Neural progenitor cell (in vitro differentiated cells): ENCODE measurements around the gene TYW5. TPM values are rescaled to one million over a fixed set of nuclear protein-coding genes. Genes with fewer than 3 reads are reported as not detected.

Experiments
- DNase-seq: peaks from one replicate; pipeline ENCODE4 v3.0.0-alpha.2; 2016; ENCODE audit warnings: low spot score
- H2AFZ ChIP-seq: fragments of 200-600 bp; sonication (generic); replicated peaks from 2 replicates; pipeline ENCODE4 v1.6.1; 2016; ENCODE audit warnings: antibody characterized with exemption
- H3F3A ChIP-seq: fragments of 200-600 bp; sonication (generic); 2 replicates; pipeline ENCODE4 v1.6.1; 2016; ENCODE audit warnings: antibody characterized with exemption, low read depth
- H3K27ac ChIP-seq: fragments of 200-600 bp; sonication (generic); 2 replicates; pipeline ENCODE4 v1.5.1; 2016; ENCODE audit warnings: mild to moderate bottlenecking
- H3K27me3 ChIP-seq: fragments of 200-600 bp; sonication (generic); 2 replicates; pipeline ENCODE4 v1.6.1; 2016; ENCODE audit warnings: mild to moderate bottlenecking, moderate library complexity
- H3K36me3 ChIP-seq: fragments of 200-600 bp; sonication (generic); 2 replicates; pipeline ENCODE4 v1.5.1; 2016
- H3K4me1 ChIP-seq: fragments of 200-600 bp; sonication (generic); 2 replicates; pipeline ENCODE4 v1.6.1; 2016; ENCODE audit warnings: mixed run types
- H3K4me2 ChIP-seq: fragments of 200-600 bp; sonication (generic); 2 replicates; pipeline ENCODE4 v1.6.1; 2016
- H3K4me3 ChIP-seq: fragments of 200-600 bp; sonication (generic); 2 replicates; pipeline ENCODE4 v1.5.1; 2016
- H3K79me2 ChIP-seq: fragments of 200-600 bp; sonication (generic); 2 replicates; pipeline ENCODE4 v1.6.1; 2016; ENCODE audit warnings: low read depth
- H3K9ac ChIP-seq: fragments of 200-600 bp; sonication (generic); 2 replicates; pipeline ENCODE4 v1.6.1; 2016
- H3K9me3 ChIP-seq: fragments of 200-600 bp; sonication (generic); 2 replicates; pipeline ENCODE4 v1.5.1; 2016; ENCODE audit warnings: low read depth
- H4K20me1 ChIP-seq: fragments of 200-600 bp; sonication (generic); 2 replicates; pipeline ENCODE4 v1.6.1; 2016; ENCODE audit warnings: low read depth
- H3K27ac Mint-ChIP-seq: 3 replicates; pipeline ENCODE4 v1.8.0; 2021; ENCODE audit warnings: mixed read lengths
- H3K27me3 Mint-ChIP-seq: 2 replicates; pipeline ENCODE4 v1.8.0; 2022; ENCODE audit warnings: low read depth, mild to moderate bottlenecking, inconsistent platforms, moderate library complexity, mixed read lengths; ENCODE audit not compliant: insufficient read depth
- H3K36me3 Mint-ChIP-seq: 3 replicates; pipeline ENCODE4 v1.8.0; 2021; ENCODE audit warnings: mixed read lengths
- H3K4me1 Mint-ChIP-seq: 3 replicates; pipeline ENCODE4 v1.8.0; 2021; ENCODE audit warnings: mixed read lengths
- H3K4me3 Mint-ChIP-seq: 3 replicates; pipeline ENCODE4 v1.8.0; 2021; ENCODE audit warnings: mild to moderate bottlenecking, moderate library complexity, mixed read lengths
- H3K9me3 Mint-ChIP-seq: 3 replicates; pipeline ENCODE4 v1.8.0; 2020; ENCODE audit warnings: mixed read lengths
- CTCF ChIP-seq: fragments of 200-600 bp; sonication (generic); IDR thresholded peaks from 2 replicates; pipeline ENCODE4 v1.5.1; 2017; ENCODE audit warnings: antibody characterized with exemption, mild to moderate bottlenecking
- EZH2 ChIP-seq: fragments of 200-600 bp; sonication (generic); IDR thresholded peaks from 2 replicates; pipeline ENCODE4 v1.6.1; 2017; ENCODE audit warnings: antibody characterized with exemption, mild to moderate bottlenecking, moderate library complexity
- EZH2phosphoT487 ChIP-seq: fragments of 200-600 bp; sonication (generic); IDR thresholded peaks from 2 replicates; pipeline ENCODE4 v1.6.1; 2017; ENCODE audit warnings: antibody characterized with exemption
- total RNA-seq: library from RNA; depleted of rRNA; stranded (reverse); fragments of >200 nt; gene quantifications from 2 replicates; pipeline ENCODE4 v1.2.3, GENCODE V29; 2015; ENCODE audit warnings: low replicate concordance

TYW5 gene
- total RNA-seq, 1 donor from 2014 or later: 25.0 TPM

- no peaks in the 10 kb centered on the region for H3K36me3 Mint-ChIP-seq
- Histone ChIP-seq H3K79me2 (no peaks in the 10 kb centered on the region), H3F3A (no peaks in the 10 kb centered on the region), H3K4me3 (no peak overlapping the region), H4K20me1 (no peaks in the 10 kb centered on the region), H3K4me1 (no peaks in the 10 kb centered on the region), H3K27ac (no peak overlapping the region), H3K4me2 (no peak overlapping the region), H3K36me3 (no peaks in the 10 kb centered on the region), H2AFZ (peak overlapping the region; percentile 45), H3K9me3 (no peaks in the 10 kb centered on the region), H3K27me3 (no peaks in the 10 kb centered on the region), H3K9ac (no peak overlapping the region)
- no peak overlapping the region for H3K27ac Mint-ChIP-seq
- TF ChIP-seq EZH2: no peak
- TF ChIP-seq EZH2phosphoT487: no peak
- no peak for TF ChIP-seq CTCF
- no peak overlapping the region for H3K4me3 Mint-ChIP-seq
- no peak for DNase-seq
- no peaks in the 10 kb centered on the region for H3K27me3 Mint-ChIP-seq
- no peaks in the 10 kb centered on the region for H3K9me3 Mint-ChIP-seq
- H3K4me1 Mint-ChIP-seq: peaks cover 29% of the 10 kb centered on the region
Observed at GRCh38 chr2:199982126-199982843, 27.0 kb upstream of the TYW5 start.

GRCh38 chr2:199979832-199980628 is 24.7 kb upstream of the TYW5 start:
- Mint-ChIP-seq H3K9me3 (no peaks in the 10 kb centered on the region), H3K36me3 (no peaks in the 10 kb centered on the region), H3K4me3 (peak overlapping the region; percentile 52), H3K4me1 (peaks cover 27% of the 10 kb centered on the region), H3K27ac (peak overlapping the region; percentile 67), H3K27me3 (no peaks in the 10 kb centered on the region)
- Histone ChIP-seq H3K27ac (no peak overlapping the region), H3K4me3 (peak overlapping the region; percentile 42), H3K79me2 (no peaks in the 10 kb centered on the region), H3K4me2 (peak overlapping the region; percentile 72), H3F3A (no peaks in the 10 kb centered on the region), H3K4me1 (no peaks in the 10 kb centered on the region), H4K20me1 (no peaks in the 10 kb centered on the region), H3K36me3 (no peaks in the 10 kb centered on the region), H3K27me3 (no peaks in the 10 kb centered on the region), H2AFZ (peak overlapping the region; percentile 59), H3K9me3 (no peaks in the 10 kb centered on the region), H3K9ac (no peak overlapping the region)
- TF ChIP-seq EZH2 (peak; percentile 43), EZH2phosphoT487 (no peak), CTCF (peak; percentile 98)
- DNase-seq: peak; percentile 92

- H4K20me1 ChIP-seq: no peaks in the 10 kb centered on the region
- peak overlapping the region; percentile 59 for H2AFZ ChIP-seq
- H3K4me2 ChIP-seq: peak overlapping the region; percentile 72
- no peaks in the 10 kb centered on the region for H3K27me3 ChIP-seq
- Mint-ChIP-seq H3K36me3 (no peaks in the 10 kb centered on the region), H3K27ac (no peak overlapping the region), H3K4me1 (peaks cover 27% of the 10 kb centered on the region), H3K4me3 (no peak overlapping the region), H3K27me3 (no peaks in the 10 kb centered on the region), H3K9me3 (no peaks in the 10 kb centered on the region)
- no peak for DNase-seq
- H3K79me2 ChIP-seq: no peaks in the 10 kb centered on the region
- H3K9ac ChIP-seq: no peak overlapping the region
- H3K9me3 ChIP-seq: no peaks in the 10 kb centered on the region
- no peak overlapping the region for H3K27ac ChIP-seq
- TF ChIP-seq EZH2phosphoT487 (no peak), CTCF (no peak), EZH2 (no peak)
- H3F3A ChIP-seq: no peaks in the 10 kb centered on the region
- H3K4me1 ChIP-seq: no peaks in the 10 kb centered on the region
- H3K4me3 ChIP-seq: peak overlapping the region; percentile 42
- no peaks in the 10 kb centered on the region for H3K36me3 ChIP-seq
Observed at GRCh38 chr2:199979398-199979797, 24.1 kb upstream of the TYW5 start.
